ENCODE measurements around the gene KCTD2. TPM values are rescaled to one million over a fixed set of nuclear protein-coding genes. Genes with fewer than 3 reads are reported as not detected.
A peak's percentile ranks its signal among the peaks of the same experiment; 100 is the strongest.
"Not testable (repeated sequence)": the region's sequence is repeated elsewhere in the genome, so short reads cannot be mapped to it uniquely, and the experiment has no call there.

The KCTD2 gene
- total RNA-seq, 1 donor: 22.5 TPM

GRCh38 chr17:75044716-75045115, 2.3 kb upstream of the KCTD2 start:
- no peak for DNase-seq (ENCODE audit: low read depth)
- no peak for TF ChIP-seq CTCF (IDR thresholded peaks at IDR 0.05; ENCODE audit: insufficient read depth, low read depth, low read length)
- no peak overlapping the region for H3K4me3 ChIP-seq (ENCODE audit: low read depth, low read length)

- peak overlapping the region; percentile 87 for H3K4me3 ChIP-seq (ENCODE audit: low read depth, low read length)
- DNase-seq (ENCODE audit: low read depth): not testable (repeated sequence)
Observed at GRCh38 chr17:75045946-75046406, 1.0 kb upstream of the KCTD2 start.

- TF ChIP-seq CTCF (IDR thresholded peaks at IDR 0.05; ENCODE audit: insufficient read depth, low read depth, low read length): no peak
- peak overlapping the region; percentile 87 for H3K4me3 ChIP-seq (ENCODE audit: low read depth, low read length)
- DNase-seq (ENCODE audit: low read depth): no peak
Observed at GRCh38 chr17:75047398-75048098, 523 bp downstream of the KCTD2 start.

GRCh38 chr17:75048249-75048878, 1.3 kb downstream of the KCTD2 start:
- DNase-seq (ENCODE audit: low read depth): peak; percentile 46
- no peak for TF ChIP-seq CTCF (IDR thresholded peaks at IDR 0.05; ENCODE audit: insufficient read depth, low read depth, low read length)
- H3K4me3 ChIP-seq (ENCODE audit: low read depth, low read length): peak overlapping the region; percentile 87

- H3K4me3 ChIP-seq (ENCODE audit: low read depth, low read length): no peak overlapping the region
- no peak for DNase-seq (ENCODE audit: low read depth)
- no peak for TF ChIP-seq CTCF (IDR thresholded peaks at IDR 0.05; ENCODE audit: insufficient read depth, low read depth, low read length)
Observed at GRCh38 chr17:75049057-75049456, 2.0 kb downstream of the KCTD2 start.

- DNase-seq (ENCODE audit: low read depth): no peak
Observed at GRCh38 chr17:75049706-75050105, 2.7 kb downstream of the KCTD2 start.

More at GRCh38 chr17:75049706-75050105, 2.7 kb downstream of the KCTD2 start:
- no peak for TF ChIP-seq CTCF (IDR thresholded peaks at IDR 0.05; ENCODE audit: insufficient read depth, low read depth, low read length)
- no peak overlapping the region for H3K4me3 ChIP-seq (ENCODE audit: low read depth, low read length)

All from fibroblast of villous mesenchyme (primary cell).